Measurements from ENCODE around the gene MAP7D2. TPM values are rescaled to one million over a fixed set of nuclear protein-coding genes. Genes with fewer than 3 reads are reported as not detected.

Gene MAP7D2
- total RNA-seq, 1 donor, result 0.36 TPM

DNA sequence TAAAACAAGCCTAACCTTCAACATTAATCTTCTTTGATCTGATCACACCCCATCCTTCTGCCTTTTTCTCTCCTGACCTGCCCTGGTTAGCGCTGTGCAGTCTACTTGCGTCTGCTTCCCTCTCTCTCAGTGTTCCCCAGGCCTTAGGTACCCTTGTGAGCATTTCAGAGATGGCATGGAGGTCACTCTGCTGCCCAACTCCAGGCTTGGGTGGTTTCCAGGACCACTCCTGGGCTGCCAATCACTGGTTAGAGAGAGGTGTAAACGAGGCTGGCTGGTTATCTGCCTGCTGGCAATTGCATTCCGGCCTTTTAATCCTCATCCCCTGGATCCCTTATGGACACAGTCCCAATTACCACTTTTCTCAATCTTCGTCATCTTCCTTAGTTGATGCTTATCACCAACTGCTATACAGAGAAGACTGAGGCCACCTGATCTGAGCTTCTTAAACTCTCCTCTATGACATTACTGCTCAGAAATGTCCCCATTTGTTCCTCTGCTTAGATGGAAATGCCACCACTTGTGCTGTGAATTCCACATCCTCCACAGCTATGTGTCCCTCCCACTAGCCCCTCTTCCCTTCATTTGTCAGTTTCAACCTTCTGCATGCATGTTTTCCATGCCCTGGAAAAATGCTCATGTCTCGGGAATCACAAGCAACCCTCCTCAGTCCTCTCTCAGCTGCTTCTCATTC lies 96.9 kb downstream of the MAP7D2 start:
- H3K9me3 ChIP-seq (ENCODE audit: low read depth, low read length), result peaks cover 6% of the 10 kb centered on the region
- H4K20me1 ChIP-seq (ENCODE audit: insufficient read depth, low read length), result no peaks in the 10 kb centered on the region
- H2AFZ ChIP-seq (ENCODE audit: low read length), result no peak overlapping the region
- H3K4me3 ChIP-seq (ENCODE audit: insufficient read depth, low read length), result no peak overlapping the region
- TF ChIP-seq, protein P1, sequence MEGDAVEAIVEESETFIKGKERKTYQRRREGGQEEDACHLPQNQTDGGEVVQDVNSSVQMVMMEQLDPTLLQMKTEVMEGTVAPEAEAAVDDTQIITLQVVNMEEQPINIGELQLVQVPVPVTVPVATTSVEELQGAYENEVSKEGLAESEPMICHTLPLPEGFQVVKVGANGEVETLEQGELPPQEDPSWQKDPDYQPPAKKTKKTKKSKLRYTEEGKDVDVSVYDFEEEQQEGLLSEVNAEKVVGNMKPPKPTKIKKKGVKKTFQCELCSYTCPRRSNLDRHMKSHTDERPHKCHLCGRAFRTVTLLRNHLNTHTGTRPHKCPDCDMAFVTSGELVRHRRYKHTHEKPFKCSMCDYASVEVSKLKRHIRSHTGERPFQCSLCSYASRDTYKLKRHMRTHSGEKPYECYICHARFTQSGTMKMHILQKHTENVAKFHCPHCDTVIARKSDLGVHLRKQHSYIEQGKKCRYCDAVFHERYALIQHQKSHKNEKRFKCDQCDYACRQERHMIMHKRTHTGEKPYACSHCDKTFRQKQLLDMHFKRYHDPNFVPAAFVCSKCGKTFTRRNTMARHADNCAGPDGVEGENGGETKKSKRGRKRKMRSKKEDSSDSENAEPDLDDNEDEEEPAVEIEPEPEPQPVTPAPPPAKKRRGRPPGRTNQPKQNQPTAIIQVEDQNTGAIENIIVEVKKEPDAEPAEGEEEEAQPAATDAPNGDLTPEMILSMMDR (IDR thresholded peaks at IDR 0.05; ENCODE audit: extremely low read depth, low read depth, low read length), result no peak
- H3K4me2 ChIP-seq (ENCODE audit: insufficient read depth, low read length), result no peak overlapping the region
- H3K4me1 ChIP-seq (ENCODE audit: insufficient read depth, low read length), result no peaks in the 10 kb centered on the region
- H3K79me2 ChIP-seq (ENCODE audit: insufficient read depth, low read length), result no peaks in the 10 kb centered on the region
- no peak for DNase-seq (ENCODE audit: insufficient read length, low spot score, missing footprints)
- H3K27me3 ChIP-seq (ENCODE audit: insufficient read depth, low read length), result no peaks in the 10 kb centered on the region
- no peaks in the 10 kb centered on the region for H3K36me3 ChIP-seq (ENCODE audit: insufficient read depth, low read length)
- no peak overlapping the region for H3K27ac ChIP-seq (ENCODE audit: low read depth, low read length)

- no peak overlapping the region for H3K27ac ChIP-seq (ENCODE audit: low read depth, low read length)
- TF ChIP-seq, protein P1 (IDR thresholded peaks at IDR 0.05; ENCODE audit: extremely low read depth, low read depth, low read length), result no peak
- H3K4me1 ChIP-seq (ENCODE audit: insufficient read depth, low read length), result no peaks in the 10 kb centered on the region
- H3K4me2 ChIP-seq (ENCODE audit: insufficient read depth, low read length), result no peak overlapping the region
- H3K9me3 ChIP-seq (ENCODE audit: low read depth, low read length), result peaks cover 6% of the 10 kb centered on the region
- no peak overlapping the region for H2AFZ ChIP-seq (ENCODE audit: low read length)
- no peaks in the 10 kb centered on the region for H4K20me1 ChIP-seq (ENCODE audit: insufficient read depth, low read length)
- H3K36me3 ChIP-seq (ENCODE audit: insufficient read depth, low read length), result no peaks in the 10 kb centered on the region
- no peak for DNase-seq (ENCODE audit: insufficient read length, low spot score, missing footprints)
- H3K79me2 ChIP-seq (ENCODE audit: insufficient read depth, low read length), result no peaks in the 10 kb centered on the region
- H3K27me3 ChIP-seq (ENCODE audit: insufficient read depth, low read length), result no peaks in the 10 kb centered on the region
- no peak overlapping the region for H3K4me3 ChIP-seq (ENCODE audit: insufficient read depth, low read length)
Observed at GRCh38 chrX:20016616-20016945, 100.1 kb downstream of the MAP7D2 start.

GRCh38 chrX:20015945-20016615 lies 100.6 kb downstream of the MAP7D2 start:
- TF ChIP-seq, protein P1 (IDR thresholded peaks at IDR 0.05; ENCODE audit: extremely low read depth, low read depth, low read length), result no peak
- H3K4me2 ChIP-seq (ENCODE audit: insufficient read depth, low read length), result no peak overlapping the region
- H3K36me3 ChIP-seq (ENCODE audit: insufficient read depth, low read length), result no peaks in the 10 kb centered on the region
- no peaks in the 10 kb centered on the region for H3K27me3 ChIP-seq (ENCODE audit: insufficient read depth, low read length)
- H3K79me2 ChIP-seq (ENCODE audit: insufficient read depth, low read length), result no peaks in the 10 kb centered on the region
- no peaks in the 10 kb centered on the region for H4K20me1 ChIP-seq (ENCODE audit: insufficient read depth, low read length)
- no peak overlapping the region for H3K27ac ChIP-seq (ENCODE audit: low read depth, low read length)
- H2AFZ ChIP-seq (ENCODE audit: low read length), result no peak overlapping the region
- DNase-seq (ENCODE audit: insufficient read length, low spot score, missing footprints), result no peak
- H3K4me3 ChIP-seq (ENCODE audit: insufficient read depth, low read length), result no peak overlapping the region
- H3K4me1 ChIP-seq (ENCODE audit: insufficient read depth, low read length), result no peaks in the 10 kb centered on the region
- peaks cover 7% of the 10 kb centered on the region for H3K9me3 ChIP-seq (ENCODE audit: low read depth, low read length)

DNA sequence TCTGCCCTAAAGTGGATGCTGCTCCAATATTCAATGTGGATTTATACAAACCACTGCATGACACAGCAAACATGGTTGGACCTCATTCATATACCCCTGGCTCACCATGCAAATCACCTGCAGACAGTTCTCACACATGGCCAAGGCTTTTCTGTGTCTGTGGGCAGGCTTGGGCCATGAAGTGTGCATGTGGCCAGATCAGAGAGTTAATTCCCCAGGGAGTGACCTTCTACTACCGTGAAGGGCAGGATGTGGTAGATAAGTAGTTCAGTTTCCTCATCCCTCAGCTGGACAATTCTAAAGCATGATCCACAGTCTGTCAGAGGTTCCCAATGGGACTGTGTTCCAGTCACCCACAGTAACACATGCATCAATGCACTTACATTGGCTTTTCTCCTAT lies 101.3 kb downstream of the MAP7D2 start:
- DNase-seq (ENCODE audit: insufficient read length, low spot score, missing footprints), result no peak
- TF ChIP-seq, protein P1 (IDR thresholded peaks at IDR 0.05; ENCODE audit: extremely low read depth, low read depth, low read length), result no peak
- Histone ChIP-seq H3K79me2 (ENCODE audit: insufficient read depth, low read length) (no peaks in the 10 kb centered on the region), H3K4me1 (ENCODE audit: insufficient read depth, low read length) (no peaks in the 10 kb centered on the region), H3K9me3 (ENCODE audit: low read depth, low read length) (peaks cover 7% of the 10 kb centered on the region), H3K36me3 (ENCODE audit: insufficient read depth, low read length) (no peaks in the 10 kb centered on the region), H3K4me3 (ENCODE audit: insufficient read depth, low read length) (no peak overlapping the region), H2AFZ (ENCODE audit: low read length) (no peak overlapping the region), H4K20me1 (ENCODE audit: insufficient read depth, low read length) (no peaks in the 10 kb centered on the region), H3K4me2 (ENCODE audit: insufficient read depth, low read length) (no peak overlapping the region), H3K27me3 (ENCODE audit: insufficient read depth, low read length) (no peaks in the 10 kb centered on the region), H3K27ac (ENCODE audit: low read depth, low read length) (no peak overlapping the region)

Data from osteoblast (primary cell).